WTC11 (cell line): ENCODE measurements around the gene MED8. TPM values are rescaled to one million over a fixed set of nuclear protein-coding genes. Genes with fewer than 3 reads are reported as not detected.
A peak's percentile ranks its signal among the peaks of the same experiment; 100 is the strongest.

Source experiments
- ATF1 ChIP-seq: sonication (generic); formaldehyde crosslinking; IDR thresholded peaks from 2 replicates; pipeline ENCODE4 v1.8.1; 2023; ENCODE audit warnings: mild to moderate bottlenecking, moderate library complexity, missing genetic modification reagents
- ATF6 ChIP-seq: sonication (generic); formaldehyde crosslinking; IDR thresholded peaks from 2 replicates; pipeline ENCODE4 v1.8.1; 2023; ENCODE audit warnings: mild to moderate bottlenecking, missing genetic modification reagents
- E2F5 ChIP-seq: sonication (generic); formaldehyde crosslinking; IDR thresholded peaks from 2 replicates; pipeline ENCODE4 v1.8.1; 2022; ENCODE audit warnings: mild to moderate bottlenecking, moderate library complexity, missing genetic modification reagents
- EMX1 ChIP-seq: fragments of 250-450 bp; sonication (Bioruptor Pico); IDR thresholded peaks from 2 replicates; pipeline ENCODE4 v1.8.0; 2021; ENCODE audit warnings: mild to moderate bottlenecking
- ESRRA ChIP-seq: sonication (generic); formaldehyde crosslinking; IDR thresholded peaks from 2 replicates; pipeline ENCODE4 v1.8.1; 2022; ENCODE audit warnings: mild to moderate bottlenecking, missing genetic modification reagents, borderline replicate concordance
- ETV6 ChIP-seq: sonication (generic); formaldehyde crosslinking; IDR thresholded peaks from 2 replicates; pipeline ENCODE4 v1.8.1; 2022; ENCODE audit warnings: mild to moderate bottlenecking, missing genetic modification reagents
- FOXK1 ChIP-seq: sonication (generic); formaldehyde crosslinking; IDR thresholded peaks from 2 replicates; pipeline ENCODE4 v1.8.0; 2022; ENCODE audit warnings: mild to moderate bottlenecking, moderate library complexity, missing genetic modification reagents
- HMGXB4 ChIP-seq: sonication (generic); formaldehyde crosslinking; IDR thresholded peaks from 2 replicates; pipeline ENCODE4 v1.8.1; 2023; ENCODE audit warnings: mild to moderate bottlenecking, moderate library complexity, missing genetic modification reagents
- MAX ChIP-seq: sonication (generic); formaldehyde crosslinking; IDR thresholded peaks from 2 replicates; pipeline ENCODE4 v1.8.0; 2022; ENCODE audit warnings: mild to moderate bottlenecking, missing genetic modification reagents
- NFATC4 ChIP-seq: fragments of 250-450 bp; sonication (Bioruptor Pico); IDR thresholded peaks from 2 replicates; pipeline ENCODE4 v1.9.0; 2021; ENCODE audit warnings: mild to moderate bottlenecking
- NFE2L1 ChIP-seq: sonication (generic); formaldehyde crosslinking; IDR thresholded peaks from 2 replicates; pipeline ENCODE4 v1.8.1; 2023; ENCODE audit warnings: missing genetic modification reagents
- NR1H2 ChIP-seq: sonication (generic); formaldehyde crosslinking; IDR thresholded peaks from 2 replicates; pipeline ENCODE4 v1.9.0; 2021; ENCODE audit warnings: mild to moderate bottlenecking, moderate library complexity, missing genetic modification reagents
- STAT6 ChIP-seq: sonication (generic); formaldehyde crosslinking; conservative IDR thresholded peaks from 2 replicates; pipeline ENCODE4 v1.8.1; 2023; ENCODE audit warnings: mild to moderate bottlenecking, low read depth, missing genetic modification reagents, moderate library complexity
- TEAD1 ChIP-seq: sonication (generic); formaldehyde crosslinking; IDR thresholded peaks from 2 replicates; pipeline ENCODE4 v1.8.0; 2022; ENCODE audit warnings: mild to moderate bottlenecking, missing genetic modification reagents
- TEAD4 ChIP-seq: sonication (generic); formaldehyde crosslinking; IDR thresholded peaks from 2 replicates; pipeline ENCODE4 v1.8.0; 2022; ENCODE audit warnings: mild to moderate bottlenecking, missing genetic modification reagents
- TP53 ChIP-seq: sonication (generic); formaldehyde crosslinking; IDR thresholded peaks from 2 replicates; pipeline ENCODE4 v1.8.1; 2023; ENCODE audit warnings: mild to moderate bottlenecking, missing genetic modification reagents
- USF1 ChIP-seq: sonication (generic); formaldehyde crosslinking; IDR thresholded peaks from 2 replicates; pipeline ENCODE4 v1.8.0; 2022; ENCODE audit warnings: mild to moderate bottlenecking, missing genetic modification reagents
- ZNF317 ChIP-seq: sonication (generic); formaldehyde crosslinking; IDR thresholded peaks from 2 replicates; pipeline ENCODE4 v1.8.1; 2023; ENCODE audit warnings: low read depth, mild to moderate bottlenecking, moderate library complexity, missing genetic modification reagents, borderline replicate concordance
- ZNF416 ChIP-seq: fragments of 250-450 bp; sonication (Bioruptor Pico); IDR thresholded peaks from 2 replicates; pipeline ENCODE4 v1.9.0; 2021; ENCODE audit warnings: mild to moderate bottlenecking, inconsistent platforms
- ZNF512 ChIP-seq: sonication (generic); formaldehyde crosslinking; IDR thresholded peaks from 2 replicates; pipeline ENCODE4 v1.8.1; 2022; ENCODE audit warnings: missing genetic modification reagents, borderline replicate concordance
- ZNF532 ChIP-seq: fragments of 250-450 bp; sonication (Bioruptor Pico); IDR thresholded peaks from 2 replicates; pipeline ENCODE4 v1.9.0; 2021; ENCODE audit warnings: mild to moderate bottlenecking, borderline replicate concordance
- total RNA-seq: library from RNA; stranded (reverse); gene quantifications from 3 replicates; pipeline ENCODE4 v1.2.3, GENCODE V29; 2021

The MED8 gene
- total RNA-seq, 1 experiment from 2014 or later, result 17.7 TPM

GRCh38 chr1:43363935-43364525 is 25.6 kb downstream of the MED8 start (continued):
- TF ChIP-seq ZNF512 (CRISPR knock-in tag), result no peak
- TF ChIP-seq ZNF416 (CRISPR knock-in tag), result peak; percentile 60; the same call in 1 of the 2 replicates
- no peak for TF ChIP-seq MAX (CRISPR knock-in tag)
- TF ChIP-seq TEAD4 (CRISPR knock-in tag), result no peak
- no peak for TF ChIP-seq ATF1 (CRISPR knock-in tag)
- no peak for TF ChIP-seq FOXK1 (CRISPR knock-in tag)
- TF ChIP-seq ZNF317 (CRISPR knock-in tag), result no peak
- peak; percentile 79; the same call in 1 of the 2 replicates for TF ChIP-seq NFATC4 (CRISPR knock-in tag)
- no peak for TF ChIP-seq ETV6 (CRISPR knock-in tag)
- TF ChIP-seq NR1H2 (CRISPR knock-in tag), result no peak
- no peak for TF ChIP-seq HMGXB4
- TF ChIP-seq TP53 (CRISPR knock-in tag), result no peak
- TF ChIP-seq EMX1 (CRISPR knock-in tag), result no peak
- no peak for TF ChIP-seq TEAD1 (CRISPR knock-in tag)
- TF ChIP-seq E2F5 (CRISPR knock-in tag), result no peak
- TF ChIP-seq ATF6 (CRISPR knock-in tag), result no peak
- TF ChIP-seq NFE2L1 (CRISPR knock-in tag), result no peak
- no peak for TF ChIP-seq ESRRA (CRISPR knock-in tag)
- no peak for TF ChIP-seq STAT6 (CRISPR knock-in tag)
- 0 out of 2 replicates have a peak, but pooled peaks have one; percentile 30 for TF ChIP-seq ZNF532
- no peak for TF ChIP-seq USF1 (CRISPR knock-in tag)
